Activated CD8-positive, alpha-beta T cell treated with anti-CD3 and anti-CD28 coated beads for 36 hours (primary cell): ENCODE results near the gene MGST3. TPM values are rescaled to one million over a fixed set of nuclear protein-coding genes. Genes with fewer than 3 reads are reported as not detected.
"Not testable (repeated sequence)": the region's sequence is repeated elsewhere in the genome, so short reads cannot be mapped to it uniquely, and the experiment has no call there.

Source experiments
- ATAC-seq: fragments of 200-7000 bp; cut with Tn5 transposase; one replicate; pipeline ENCODE4 v1.10.0; 2021; ENCODE audit warnings: mild to moderate bottlenecking, moderate library complexity
- CTCF ChIA-PET: fragments of 350-600 bp; sonication (Branson Sonifier 250); formaldehyde crosslinking; loops from one replicate; lab custom pipeline; 2021; ENCODE audit warnings: antibody characterized with exemption; lab: Charles Lee
- POLR2A ChIA-PET: fragments of 350-600 bp; sonication (Branson Sonifier 250); formaldehyde crosslinking; loops from one replicate; lab custom pipeline; 2021; ENCODE audit warnings: antibody characterized with exemption; lab: Charles Lee
- DNase-seq: peaks from one replicate; pipeline ENCODE4 v3.0.0-alpha.2; 2020
- H3K27ac Mint-ChIP-seq: one replicate; pipeline ENCODE4 v1.8.0; 2021; ENCODE audit warnings: mild to moderate bottlenecking, mixed read lengths
- H3K27me3 Mint-ChIP-seq: one replicate; pipeline ENCODE4 v1.8.0; 2021; ENCODE audit warnings: mixed read lengths
- H3K36me3 Mint-ChIP-seq: one replicate; pipeline ENCODE4 v1.8.0; 2021; ENCODE audit warnings: low read depth, mixed read lengths
- H3K4me1 Mint-ChIP-seq: one replicate; pipeline ENCODE4 v1.8.0; 2021; ENCODE audit warnings: low read depth, mixed read lengths
- H3K4me3 Mint-ChIP-seq: one replicate; pipeline ENCODE4 v1.8.0; 2021; ENCODE audit warnings: mild to moderate bottlenecking, moderate library complexity, mixed read lengths
- H3K9me3 Mint-ChIP-seq: one replicate; pipeline ENCODE4 v1.8.0; 2021; ENCODE audit warnings: mixed read lengths
- CTCF ChIP-seq: fragments of 200-600 bp; IDR thresholded peaks from one replicate; pipeline ENCODE4 v1.8.0; 2022; ENCODE audit warnings: antibody characterized with exemption, mild to moderate bottlenecking
- intact Hi-C: fragments of 100-400 bp; cut with micrococcal nuclease; formaldehyde crosslinking; loops from one replicate; pipeline ENCODE4 v1.10.0; 2022
- total RNA-seq, 2 experiments: library from RNA; stranded (reverse); gene quantifications; one replicate each; pipeline ENCODE4 v1.2.3, GENCODE V29; 2021

MGST3 gene
- total RNA-seq, 2 experiments from 2014 or later, result 23.8 to 26.1 TPM

GRCh38 chr1:165648919-165649572 is 18.0 kb downstream of the MGST3 start:
- CTCF ChIA-PET, result interaction anchor here (1.3 kb wide), 1 partner anchor 11 kb away, joined by 4 read pairs; no protein-coding TSS in a partner anchor
- peaks cover 7% of the 10 kb centered on the region for H3K4me1 Mint-ChIP-seq
- H3K36me3 Mint-ChIP-seq, result peaks cover 4% of the 10 kb centered on the region
- no peaks in the 10 kb centered on the region for H3K27me3 Mint-ChIP-seq
- H3K4me3 Mint-ChIP-seq, result no peak overlapping the region
- H3K27ac Mint-ChIP-seq, result no peak overlapping the region
- DNase-seq (no peak), ATAC-seq (no peak)
- TF ChIP-seq CTCF, result no peak
- intact Hi-C loops, result no loop called here
- H3K9me3 Mint-ChIP-seq, result no peaks in the 10 kb centered on the region
- POLR2A ChIA-PET, result interaction anchor here (0.6 kb wide), 1 partner anchor 1352 kb away, joined by 3 read pairs; no protein-coding TSS in a partner anchor

- ChIA-PET CTCF (no interaction called here), POLR2A (interaction anchor here (1.2 kb wide), 1 partner anchor 239 kb away, joined by 3 read pairs; no protein-coding TSS in a partner anchor)
- TF ChIP-seq CTCF, result no peak
- DNase-seq, result no peak
- Mint-ChIP-seq H3K36me3 (peaks cover 7% of the 10 kb centered on the region), H3K4me1 (peaks cover 3% of the 10 kb centered on the region), H3K27me3 (no peaks in the 10 kb centered on the region), H3K9me3 (no peaks in the 10 kb centered on the region), H3K27ac (no peak overlapping the region), H3K4me3 (no peak overlapping the region)
- intact Hi-C loops, result no loop called here
- no peak for ATAC-seq
Observed at GRCh38 chr1:165650981-165651625, 20.1 kb downstream of the MGST3 start.

GRCh38 chr1:165658766-165659580 is 27.9 kb downstream of the MGST3 start:
- H3K9me3 Mint-ChIP-seq, intact Hi-C loops, DNase-seq, H3K4me3 Mint-ChIP-seq, H3K4me1 Mint-ChIP-seq, CTCF ChIA-PET, H3K27me3 Mint-ChIP-seq, ATAC-seq: not testable (repeated sequence)
- Mint-ChIP-seq H3K36me3 (peaks cover 14% of the 10 kb centered on the region), H3K27ac (peak overlapping the region; percentile 9)
- POLR2A ChIA-PET, result interaction anchor here (0.6 to 2.3 kb wide), 4 partner anchors 7 to 93 kb away, joined by 3 to 5 read pairs (median 3); no protein-coding TSS in a partner anchor

- CTCF ChIA-PET, result no interaction called here
- no peaks in the 10 kb centered on the region for H3K4me1 Mint-ChIP-seq
- intact Hi-C loops, result no loop called here
- H3K9me3 Mint-ChIP-seq, result no peaks in the 10 kb centered on the region
- DNase-seq (no peak), ATAC-seq (no peak)
- TF ChIP-seq CTCF, result no peak
- H3K36me3 Mint-ChIP-seq, result peaks cover 18% of the 10 kb centered on the region
- POLR2A ChIA-PET, result interaction anchor here (0.6 kb wide), 1 partner anchor 93 kb away, joined by 3 read pairs; no protein-coding TSS in a partner anchor
- H3K27ac Mint-ChIP-seq, result peak overlapping the region; percentile 9
- no peak overlapping the region for H3K4me3 Mint-ChIP-seq
- no peaks in the 10 kb centered on the region for H3K27me3 Mint-ChIP-seq
Observed at GRCh38 chr1:165659581-165659895, 28.5 kb downstream of the MGST3 start.

GRCh38 chr1:165661703-165662102 is 30.7 kb downstream of the MGST3 start:
- H3K36me3 Mint-ChIP-seq, result peaks cover 28% of the 10 kb centered on the region
- no peak for DNase-seq
- TF ChIP-seq CTCF, result no peak
- H3K27ac Mint-ChIP-seq, result no peak overlapping the region
- ChIA-PET CTCF (no interaction called here), POLR2A (no interaction called here)
- peaks cover 5% of the 10 kb centered on the region for H3K4me1 Mint-ChIP-seq
- H3K4me3 Mint-ChIP-seq, result no peak overlapping the region
- no peaks in the 10 kb centered on the region for H3K9me3 Mint-ChIP-seq
- no peaks in the 10 kb centered on the region for H3K27me3 Mint-ChIP-seq
- intact Hi-C loops, result no loop called here
- no peak for ATAC-seq
